MM.1S (cell line): ENCODE data around the gene SPP1.

Source experiments
- DNase-seq: peaks from one replicate; pipeline ENCODE4 v3.0.0-alpha.2; 2015
- H2AFZ ChIP-seq: fragments of 300-600 bp; sonication (generic); 2 replicates; pipeline ENCODE4 v1.6.0; 2016; ENCODE audit warnings: antibody characterized with exemption, low read length
- H3F3A ChIP-seq: fragments of 300-600 bp; sonication (generic); 2 replicates; pipeline ENCODE4 v1.6.1; 2016; ENCODE audit warnings: mild to moderate bottlenecking, antibody characterized with exemption, low read length, moderate library complexity, mixed read lengths; ENCODE audit not compliant: insufficient read depth
- H3K27ac ChIP-seq: fragments of 300-600 bp; sonication (generic); 2 replicates; pipeline ENCODE4 v1.5.1; 2016; ENCODE audit warnings: mild to moderate bottlenecking, low read length
- H3K27me3 ChIP-seq: fragments of 300-600 bp; sonication (generic); replicated peaks from 2 replicates; pipeline ENCODE4 v1.6.0; 2016; ENCODE audit warnings: low read length; ENCODE audit not compliant: insufficient read depth
- H3K36me3 ChIP-seq: fragments of 300-600 bp; sonication (generic); replicated peaks from 2 replicates; pipeline ENCODE4 v1.6.1; 2016; ENCODE audit warnings: mild to moderate bottlenecking, low read length, mixed read lengths; ENCODE audit not compliant: insufficient read depth
- H3K4me1 ChIP-seq: fragments of 300-600 bp; sonication (generic); 2 replicates; pipeline ENCODE4 v1.6.1; 2016; ENCODE audit warnings: low read length, mixed read lengths
- H3K4me2 ChIP-seq: fragments of 300-600 bp; sonication (generic); 2 replicates; pipeline ENCODE4 v1.6.0; 2016; ENCODE audit warnings: low read depth, low read length
- H3K4me3 ChIP-seq: fragments of 300-600 bp; sonication (generic); 2 replicates; pipeline ENCODE4 v1.5.1; 2016; ENCODE audit warnings: low read length, mixed read lengths
- H3K79me2 ChIP-seq: fragments of 300-600 bp; sonication (generic); 2 replicates; pipeline ENCODE4 v1.6.1; 2016; ENCODE audit warnings: mixed run types, low read length, mixed read lengths
- H3K9ac ChIP-seq: fragments of 300-600 bp; sonication (generic); 2 replicates; pipeline ENCODE4 v1.6.1; 2016; ENCODE audit warnings: low read length, mixed read lengths
- H3K9me2 ChIP-seq: fragments of 300-600 bp; sonication (generic); replicated peaks from 2 replicates; pipeline ENCODE4 v1.6.1; 2016; ENCODE audit warnings: mild to moderate bottlenecking, low read length, mixed read lengths; ENCODE audit not compliant: insufficient read depth
- H3K9me3 ChIP-seq: fragments of 300-600 bp; sonication (generic); replicated peaks from 2 replicates; pipeline ENCODE4 v1.6.1; 2016; ENCODE audit warnings: mild to moderate bottlenecking, low read length, mixed read lengths; ENCODE audit not compliant: insufficient read depth
- H4K20me1 ChIP-seq: fragments of 300-600 bp; sonication (generic); 2 replicates; pipeline ENCODE4 v1.6.1; 2016; ENCODE audit warnings: mild to moderate bottlenecking, low read length, moderate library complexity, mixed read lengths; ENCODE audit not compliant: insufficient read depth
- EZH2 ChIP-seq: fragments of 300-600 bp; sonication (generic); optimal IDR thresholded peaks from 2 replicates; pipeline ENCODE3; 2017; ENCODE audit warnings: low read depth, mild to moderate bottlenecking, antibody characterized with exemption, low read length, mixed read lengths
- EZH2phosphoT487 ChIP-seq: fragments of 300-600 bp; sonication (generic); IDR thresholded peaks from 2 replicates; pipeline ENCODE4 v1.6.1; 2018; ENCODE audit warnings: antibody characterized with exemption, low read length
- TF ChIP-seq, protein P1 (sequence below): fragments of 300-600 bp; sonication (generic); IDR thresholded peaks from 2 replicates; pipeline ENCODE4 v1.5.1; 2016; ENCODE audit warnings: antibody characterized with exemption, low read length, mixed read lengths

Gene SPP1

GRCh38 chr4:88009871-88010270 lies 34.4 kb downstream of the SPP1 start:
- Histone ChIP-seq H3K9me2 (no peaks in the 10 kb centered on the region), H3K4me3 (no peak overlapping the region), H2AFZ (no peak overlapping the region), H4K20me1 (no peaks in the 10 kb centered on the region), H3K4me1 (peaks cover 9% of the 10 kb centered on the region), H3K79me2 (peaks cover 59% of the 10 kb centered on the region), H3K9ac (no peak overlapping the region), H3K4me2 (peak overlapping the region; percentile 93; the same call in 1 of the 2 replicates), H3K36me3 (no peaks in the 10 kb centered on the region), H3K27ac (no peak overlapping the region), H3F3A (no peaks in the 10 kb centered on the region), H3K27me3 (no peaks in the 10 kb centered on the region), H3K9me3 (no peaks in the 10 kb centered on the region)
- TF ChIP-seq EZH2phosphoT487 (no peak), EZH2 (no peak)
- TF ChIP-seq, protein P1, sequence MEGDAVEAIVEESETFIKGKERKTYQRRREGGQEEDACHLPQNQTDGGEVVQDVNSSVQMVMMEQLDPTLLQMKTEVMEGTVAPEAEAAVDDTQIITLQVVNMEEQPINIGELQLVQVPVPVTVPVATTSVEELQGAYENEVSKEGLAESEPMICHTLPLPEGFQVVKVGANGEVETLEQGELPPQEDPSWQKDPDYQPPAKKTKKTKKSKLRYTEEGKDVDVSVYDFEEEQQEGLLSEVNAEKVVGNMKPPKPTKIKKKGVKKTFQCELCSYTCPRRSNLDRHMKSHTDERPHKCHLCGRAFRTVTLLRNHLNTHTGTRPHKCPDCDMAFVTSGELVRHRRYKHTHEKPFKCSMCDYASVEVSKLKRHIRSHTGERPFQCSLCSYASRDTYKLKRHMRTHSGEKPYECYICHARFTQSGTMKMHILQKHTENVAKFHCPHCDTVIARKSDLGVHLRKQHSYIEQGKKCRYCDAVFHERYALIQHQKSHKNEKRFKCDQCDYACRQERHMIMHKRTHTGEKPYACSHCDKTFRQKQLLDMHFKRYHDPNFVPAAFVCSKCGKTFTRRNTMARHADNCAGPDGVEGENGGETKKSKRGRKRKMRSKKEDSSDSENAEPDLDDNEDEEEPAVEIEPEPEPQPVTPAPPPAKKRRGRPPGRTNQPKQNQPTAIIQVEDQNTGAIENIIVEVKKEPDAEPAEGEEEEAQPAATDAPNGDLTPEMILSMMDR = no peak
- DNase-seq = no peak

- Histone ChIP-seq H3K4me3 (no peak overlapping the region), H3K27me3 (no peaks in the 10 kb centered on the region), H3K4me1 (peaks cover 9% of the 10 kb centered on the region), H3K79me2 (peaks cover 61% of the 10 kb centered on the region), H2AFZ (no peak overlapping the region), H3K27ac (no peak overlapping the region), H4K20me1 (no peaks in the 10 kb centered on the region), H3F3A (no peaks in the 10 kb centered on the region), H3K9me2 (no peaks in the 10 kb centered on the region), H3K9ac (no peak overlapping the region), H3K4me2 (no peak overlapping the region), H3K36me3 (no peaks in the 10 kb centered on the region), H3K9me3 (no peaks in the 10 kb centered on the region)
- TF ChIP-seq, protein P1 = no peak
- TF ChIP-seq EZH2phosphoT487 = no peak
- no peak for DNase-seq
Observed at GRCh38 chr4:88010966-88011365, 35.5 kb downstream of the SPP1 start.

- H3K36me3 ChIP-seq = no peaks in the 10 kb centered on the region
- no peaks in the 10 kb centered on the region for H3K27me3 ChIP-seq
- peaks cover 9% of the 10 kb centered on the region for H3K4me1 ChIP-seq
- H3K9me3 ChIP-seq = no peaks in the 10 kb centered on the region
- no peak for DNase-seq
- no peak overlapping the region for H3K4me2 ChIP-seq
- H4K20me1 ChIP-seq = no peaks in the 10 kb centered on the region
- no peaks in the 10 kb centered on the region for H3F3A ChIP-seq
- H3K9me2 ChIP-seq = no peaks in the 10 kb centered on the region
- TF ChIP-seq EZH2 (no peak), EZH2phosphoT487 (no peak)
- TF ChIP-seq, protein P1 = no peak
- H3K27ac ChIP-seq = no peak overlapping the region
- peaks cover 61% of the 10 kb centered on the region for H3K79me2 ChIP-seq
- no peak overlapping the region for H3K9ac ChIP-seq
- no peak overlapping the region for H3K4me3 ChIP-seq
- H2AFZ ChIP-seq = no peak overlapping the region
Observed at GRCh38 chr4:88012647-88013046, 37.1 kb downstream of the SPP1 start.
